Left colon (tissue), 2 donors: ENCODE data around the gene BTG4. TPM values are rescaled to one million over a fixed set of nuclear protein-coding genes. Genes with fewer than 3 reads are reported as not detected.

Source experiments
- ATAC-seq: fragments of 200-7000 bp; cut with Tn5 transposase; one replicate; pipeline ENCODE4 v1.9.1; 2020; ENCODE audit warnings: mild to moderate bottlenecking, moderate library complexity
- DNase-seq, 2 donors: peaks; one replicate each; pipeline ENCODE4 v3.0.0-alpha.2; 2020
- intact Hi-C, 2 donors: fragments of 100-400 bp; cut with DNase I in 1 of 2; cut with micrococcal nuclease in 1 of 2; formaldehyde crosslinking; loops; one replicate each; pipeline versions ENCODE4 v1.11.2 to v1.14.0; 2022; cut with DNase I, micrococcal nuclease
- total RNA-seq, 2 donors: library from RNA; stranded (reverse); fragmentation: NEBNext Ultra II Directional; extraction: Animal tissue kit (Norgen Biotek cat#: 25700); gene quantifications; one replicate each; pipeline ENCODE4 v1.2.1, GENCODE V29; 2021
- donor health status: DM: no; HTN: no; CAD: no.
- donor health status: DM: yes; HTN: yes; CAD: no.

Gene BTG4
- total RNA-seq, 2 donors from 2014 or later = not detected

- no peak for DNase-seq
- intact Hi-C loops = no loop called here
- no peak for ATAC-seq
These were observed 50.5 kb downstream of the BTG4 start for GRCh38 chr11:111461460-111462235.

GRCh38 chr11:111460856-111461255 is 51.3 kb downstream of the BTG4 start:
- DNase-seq = no peak
- intact Hi-C loops = no loop called here
- ATAC-seq = peak; percentile 31

- intact Hi-C loops = no loop called here
- no peak for DNase-seq
- no peak for ATAC-seq
These were observed 51.8 kb downstream of the BTG4 start for GRCh38 chr11:111460340-111460739.

GRCh38 chr11:111459506-111460270 is 52.5 kb downstream of the BTG4 start:
- no peak for ATAC-seq
- intact Hi-C loops = no loop called here
- no peak for DNase-seq

- ATAC-seq (no peak), DNase-seq (no peak)
- intact Hi-C loops = no loop called here
These were observed 54.3 kb downstream of the BTG4 start for GRCh38 chr11:111457731-111458368.

- intact Hi-C loops = no loop called here
- ATAC-seq (no peak), DNase-seq (no peak)
These were observed 55.1 kb downstream of the BTG4 start for GRCh38 chr11:111456859-111457730.

GRCh38 chr11:111456086-111456858 is 55.9 kb downstream of the BTG4 start:
- ATAC-seq (no peak), DNase-seq (no peak)
- intact Hi-C loops = no loop called here

- no peak for ATAC-seq
- no peak for DNase-seq
- intact Hi-C loops = no loop called here
These were observed 56.7 kb downstream of the BTG4 start for GRCh38 chr11:111455291-111456085.

- intact Hi-C loops = no loop called here
- DNase-seq (peak in 1 of 2 donors; percentile 53), ATAC-seq (peak; percentile 72)
These were observed 57.5 kb downstream of the BTG4 start for GRCh38 chr11:111454561-111455192.

GRCh38 chr11:111452817-111453552 is 59.2 kb downstream of the BTG4 start:
- no peak for DNase-seq
- intact Hi-C loops = no loop called here
- no peak for ATAC-seq

GRCh38 chr11:111452146-111452545 is 60.0 kb downstream of the BTG4 start:
- DNase-seq = no peak
- ATAC-seq = no peak
- intact Hi-C loops = no loop called here

GRCh38 chr11:111450480-111451320 is 61.5 kb downstream of the BTG4 start:
- DNase-seq (no peak), ATAC-seq (no peak)
- intact Hi-C loops = no loop called here

- intact Hi-C loops = loop anchor here in 1 of 2 donors (5.0 kb wide), 1 partner anchor 168 kb away; no protein-coding TSS in a partner anchor
- no peak for ATAC-seq
- DNase-seq = no peak
These were observed 62.3 kb downstream of the BTG4 start for GRCh38 chr11:111449696-111450479.

- ATAC-seq (no peak), DNase-seq (no peak)
- intact Hi-C loops = loop anchor here in 1 of 2 donors (5.0 kb wide), 1 partner anchor 167 kb away; no protein-coding TSS in a partner anchor
These were observed 63.2 kb downstream of the BTG4 start for GRCh38 chr11:111448831-111449557.
